Endothelial cell of umbilical vein (primary cell): Measurements from ENCODE around the gene SH3BP1. TPM values are rescaled to one million over a fixed set of nuclear protein-coding genes. Genes with fewer than 3 reads are reported as not detected.

Experiments used
- BruUV-seq: library from RNA; stranded (reverse); fragments of 400-500 nt; replicated peaks from 2 replicates; lab custom pipeline; 2021; lab: Mats Ljungman, UMichigan
- CTCF ChIA-PET: fragments of 300-600, 350-600 bp; sonication (Branson Sonifier 250); formaldehyde crosslinking; loops from one replicate; lab custom pipeline; 2021; ENCODE audit warnings: antibody characterized with exemption, inconsistent platforms; lab: Charles Lee
- POLR2A ChIA-PET: fragments of 300-600, 350-600 bp; sonication (Branson Sonifier 250); formaldehyde crosslinking; loops from one replicate; lab custom pipeline; 2021; ENCODE audit warnings: antibody characterized with exemption, inconsistent platforms; lab: Charles Lee
- DNase-seq: peaks from one replicate; pipeline ENCODE4 v3.0.0-alpha.2; 2011; ENCODE audit warnings: low read depth, low spot score
- FAIRE-seq: peaks from 2 replicates; lab custom pipeline; 2011; peaks lifted over from hg19 to GRCh38; lab: Jason Lieb, UNC
- H2AFZ ChIP-seq: 2 replicates; pipeline ENCODE4 v1.6.0; 2012; ENCODE audit warnings: low read depth, low read length, control low read depth, inconsistent platforms
- H3K27ac ChIP-seq: 2 replicates; pipeline ENCODE4 v1.5.1; 2011; ENCODE audit warnings: low read depth, mild to moderate bottlenecking, control low read depth, low read length, moderate library complexity; ENCODE audit not compliant: insufficient read depth
- H3K27me3 ChIP-seq, 2 experiments: 2 replicates each; pipeline versions ENCODE4 v1.6.0 to v1.6.1; 2011; ENCODE audit warnings: low read length in 2 of 2, mixed read lengths in 1 of 2; ENCODE audit not compliant: control insufficient read depth in 2 of 2, insufficient read depth in 2 of 2
- H3K36me3 ChIP-seq, 2 experiments: 2 replicates in 1 of 2; 3 replicates in 1 of 2; pipeline ENCODE4 v1.5.1; 2011; ENCODE audit warnings: low read length in 2 of 2, mild to moderate bottlenecking in 1 of 2, moderate library complexity in 1 of 2; ENCODE audit not compliant: control insufficient read depth in 2 of 2, insufficient read depth in 2 of 2; ENCODE audit errors: extremely low read depth in 1 of 2
- H3K4me1 ChIP-seq: 3 replicates; pipeline ENCODE4 v1.5.1; 2011; ENCODE audit warnings: mild to moderate bottlenecking, low read length; ENCODE audit not compliant: control insufficient read depth, insufficient read depth; ENCODE audit errors: extremely low read depth
- H3K4me2 ChIP-seq: 2 replicates; pipeline ENCODE4 v1.6.1; 2011; ENCODE audit warnings: low read length, control low read depth, mixed read lengths; ENCODE audit not compliant: insufficient read depth
- H3K4me3 ChIP-seq, 3 experiments: fragments of 200-600 bp in 1 of 3; sonication (generic), shearing (Covaris generic) in 1 of 3; replicated peaks in 1 of 3; 2 replicates each; pipeline ENCODE4 v1.5.1; 2011 to 2016; ENCODE audit warnings: control low read depth in 3 of 3, low read length in 3 of 3, mild to moderate bottlenecking in 2 of 3, inconsistent platforms in 1 of 3, low read depth in 1 of 3, moderate library complexity in 1 of 3; ENCODE audit not compliant: insufficient read depth in 1 of 3
- H3K79me2 ChIP-seq: 2 replicates; pipeline ENCODE4 v1.6.0; 2012; ENCODE audit warnings: low read length, inconsistent platforms; ENCODE audit not compliant: control insufficient read depth, insufficient read depth
- H3K9ac ChIP-seq: replicated peaks from 2 replicates; pipeline ENCODE3; 2011; ENCODE audit warnings: low read length, control low read depth; ENCODE audit not compliant: insufficient read depth; ENCODE audit errors: extremely low read depth
- H3K9me1 ChIP-seq: replicated peaks from 3 replicates; pipeline ENCODE4 v1.6.0; 2011; ENCODE audit warnings: mild to moderate bottlenecking, low read length; ENCODE audit not compliant: control insufficient read depth, insufficient read depth; ENCODE audit errors: extremely low read depth
- H3K9me3 ChIP-seq: replicated peaks from 2 replicates; pipeline ENCODE4 v1.5.1; 2012; ENCODE audit warnings: low read length, inconsistent platforms; ENCODE audit not compliant: control insufficient read depth, insufficient read depth
- H4K20me1 ChIP-seq: replicated peaks from 2 replicates; pipeline ENCODE3; 2011; ENCODE audit warnings: mild to moderate bottlenecking, low read length; ENCODE audit not compliant: control insufficient read depth, insufficient read depth; ENCODE audit errors: extremely low read depth
- CTCF ChIP-seq, 2 donors: IDR thresholded peaks; 1 replicate in 1 of 2; 2 replicates in 1 of 2; pipeline ENCODE4 v1.5.1; 2011; ENCODE audit warnings: low read length in 2 of 2, mild to moderate bottlenecking in 2 of 2, moderate library complexity in 2 of 2, control low read depth in 1 of 2, inconsistent platforms in 1 of 2, low read depth in 1 of 2; ENCODE audit not compliant: insufficient read depth in 1 of 2; ENCODE audit errors: extremely low read depth in 1 of 2
- EZH2 ChIP-seq: IDR thresholded peaks from 2 replicates; pipeline ENCODE4 v1.6.1; 2012; ENCODE audit warnings: borderline replicate concordance, low read depth, mild to moderate bottlenecking, moderate library complexity, low read length, inconsistent platforms; ENCODE audit not compliant: severe bottlenecking
- FOS ChIP-seq: IDR thresholded peaks from 2 replicates; pipeline ENCODE4 v1.6.1; 2011; ENCODE audit warnings: mild to moderate bottlenecking, low read length, moderate library complexity, borderline replicate concordance; ENCODE audit not compliant: insufficient read depth
- GATA2 ChIP-seq: IDR thresholded peaks from 2 replicates; pipeline ENCODE4 v1.7.0; 2011; ENCODE audit warnings: low read depth, mild to moderate bottlenecking, moderate library complexity, mixed read lengths, low read length; ENCODE audit not compliant: insufficient read length, insufficient read depth
- JUN ChIP-seq: IDR thresholded peaks from 2 replicates; pipeline ENCODE4 v1.6.1; 2011; ENCODE audit warnings: borderline replicate concordance, low read depth; ENCODE audit not compliant: insufficient read length, insufficient read depth
- MAX ChIP-seq: IDR thresholded peaks from 2 replicates; pipeline ENCODE4 v1.6.1; 2011; ENCODE audit not compliant: insufficient read depth, insufficient read length
- MYC ChIP-seq: IDR thresholded peaks from one replicate; pipeline ENCODE4 v1.6.1; 2011; ENCODE audit warnings: mild to moderate bottlenecking, low read depth, low read length
- POLR2A ChIP-seq: IDR thresholded peaks from 2 replicates; pipeline ENCODE4 v1.6.1; 2012; ENCODE audit warnings: low read depth, mild to moderate bottlenecking, control low read depth, low read length
- POLR2AphosphoS5 ChIP-seq: IDR thresholded peaks from 2 replicates; pipeline ENCODE4 v1.6.1; 2012; ENCODE audit warnings: low read depth, mild to moderate bottlenecking, control low read depth, low read length, moderate library complexity; ENCODE audit not compliant: insufficient read depth
- dilution Hi-C: fragments of 300-500 bp; cut with MboI; formaldehyde crosslinking; loops from one replicate; pipeline ENCODE4 v1.15.0; 2019; ENCODE audit warnings: low sequenced_read_pairs; ENCODE audit not compliant: extremely low pct_ligation_motif_present
- intact Hi-C: fragments of 100-400 bp; cut with micrococcal nuclease; formaldehyde crosslinking; loops from one replicate; pipeline ENCODE4 v1.10.0; 2022
- polyA plus RNA-seq, 4 experiments: library from polyadenylated mRNA; depleted of rRNA in 3 of 4; stranded (reverse) in 3 of 4; unstranded in 1 of 4; fragments of >200 nt; gene quantifications; 2 replicates each; pipeline versions ENCODE4 v1.2.1 to v1.2.3, GENCODE V29; 2011 to 2012; ENCODE audit warnings: missing spikeins in 1 of 4
- total RNA-seq: library from RNA; stranded (reverse); gene quantifications from 2 replicates; pipeline ENCODE4 v1.2.3, GENCODE V29; 2021

Gene SH3BP1
- total and polyA plus RNA-seq, 2 donors (not counting 3 experiments of a cell fraction or from before 2014, with no cell fraction given): 2.3 to 4.3 TPM

- Histone ChIP-seq H3K9me1 (no peaks in the 10 kb centered on the region), H3K9me3 (no peaks in the 10 kb centered on the region), H3K4me2 (no peak overlapping the region), H3K4me3 (no peak overlapping the region), H3K27me3 (no peaks in the 10 kb centered on the region), H3K36me3 (peaks cover 8 to 26% of the 10 kb centered on the region in 2 experiments), H3K27ac (no peak overlapping the region), H2AFZ (no peak overlapping the region), H3K9ac (no peak overlapping the region), H3K79me2 (peaks cover 3% of the 10 kb centered on the region), H4K20me1 (no peaks in the 10 kb centered on the region), H3K4me1 (no peaks in the 10 kb centered on the region)
- no peak for FAIRE-seq
- BruUV-seq: no TSS peak
- intact Hi-C loops: no loop called here
- dilution Hi-C loops: no loop called here
- CTCF ChIA-PET: interaction anchor here (1.5 to 3.4 kb wide), 3 partner anchors 7 to 65 kb away, joined by 3 to 13 read pairs (median 6); partner anchors contain the start of gene GGA1
- no peak for DNase-seq
- TF ChIP-seq FOS (no peak), MAX (no peak), CTCF (IDR thresholded peaks at IDR 0.05; ENCODE audit: extremely low read depth in 1 of 2, insufficient read depth in 1 of 2, low read depth in 1 of 2, low read length in 2 of 2) (no peak), POLR2AphosphoS5 (no peak), GATA2 (no peak), MYC (no peak), JUN (no peak), EZH2 (no peak), POLR2A (no peak)
- POLR2A ChIA-PET: no interaction called here
These were observed 23.0 kb upstream of the SH3BP1 start for GRCh38 chr22:37616201-37617083.
